ENCODE measurements around the gene APIP. TPM values are rescaled to one million over a fixed set of nuclear protein-coding genes. Genes with fewer than 3 reads are reported as not detected.

APIP gene
- 13.6 and 14.8 TPM in 2 replicates for total RNA-seq

GRCh38 chr11:34916015-34916842 lies at the start of gene APIP, which contains the start of gene PDHX:
TSS of gene APIP (minus strand) at chr11:34916379. CDS start at chr11:34916284, 95 bp downstream.
TSS of gene PDHX (plus strand) at chr11:34916618. CDS start at chr11:34916656, 38 bp downstream.

Other genes with a start within 250 kb of the APIP start
- gene PDHX, start 239 bp upstream of the APIP start, total RNA-seq = 22.5 and 31.3 TPM in 2 replicates
- 450 and 668 TPM in 2 replicates for gene CD44, start 222.8 kb upstream of the APIP start, total RNA-seq

Measured in smooth muscle cell of the pulmonary artery (primary cell).